Measurements from ENCODE around the gene ATRIP. TPM values are rescaled to one million over a fixed set of nuclear protein-coding genes. Genes with fewer than 3 reads are reported as not detected.

The ATRIP gene
- total RNA-seq, 5 donors from 2014 or later (not counting 1 experiment from before 2014, with no cell fraction given), result 7.8 to 14.9 (median 12.8) TPM

DNA sequence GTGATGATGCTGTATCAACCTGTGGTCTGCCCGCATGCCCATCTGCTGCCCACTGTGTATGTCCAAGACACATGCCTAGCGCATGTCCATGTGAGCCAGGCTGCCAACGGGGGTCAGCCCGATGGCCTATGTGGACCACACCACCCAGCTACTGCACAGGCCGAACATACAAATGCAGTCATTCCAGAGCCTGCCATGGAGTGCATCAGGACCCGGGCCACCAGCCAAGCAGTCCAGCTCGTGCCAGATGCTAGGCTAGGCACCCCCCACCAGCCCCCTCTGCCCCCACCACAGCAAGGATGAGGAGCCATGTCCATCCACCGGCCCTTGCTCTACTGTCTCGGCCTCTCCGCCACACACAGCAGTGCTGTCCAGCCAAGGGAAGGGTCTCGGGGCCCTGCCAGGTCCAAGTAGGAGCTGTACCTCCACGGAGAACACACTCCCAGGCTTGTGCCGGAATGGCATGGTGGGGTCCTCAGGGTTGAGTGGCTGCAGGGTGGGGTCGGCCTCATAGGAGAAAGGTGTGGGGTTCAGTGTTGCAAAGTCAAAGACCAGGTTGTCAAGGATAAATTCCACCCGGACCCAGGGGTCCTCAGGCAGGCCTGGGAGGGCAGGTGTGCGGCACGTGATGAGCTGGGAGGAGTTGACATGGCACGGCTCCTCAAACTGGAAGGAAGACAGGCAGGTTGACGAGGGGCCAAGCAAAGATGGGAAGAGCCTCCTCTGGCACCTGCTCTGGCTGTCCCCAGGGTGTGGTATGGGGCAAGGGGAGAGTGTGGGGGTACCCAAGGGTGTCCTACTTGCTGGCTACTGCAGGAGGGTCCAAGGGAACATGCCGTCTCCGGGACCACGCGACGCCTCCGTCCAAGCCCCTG, 31.9 kb upstream of the ATRIP start:
- DNase-seq (no peak), ATAC-seq (replicated peaks in 1 of 4) (no peak)
- Histone ChIP-seq H3K4me1 (ENCODE audit: control insufficient read depth in 1 of 2, extremely low read depth in 1 of 2, insufficient read depth in 2 of 2, low read length in 2 of 2) (no peaks in the 10 kb centered on the region), H3K9me3 (no peaks in the 10 kb centered on the region), H3K27ac (ENCODE audit: low read length) (no peak overlapping the region), H3K4me3 (ENCODE audit: control insufficient read depth in 1 of 2, extremely low read depth in 1 of 2, low read length in 1 of 2) (no peak overlapping the region), H3K27me3 (replicated peaks in 1 of 2; ENCODE audit: control insufficient read depth in 2 of 2, extremely low read depth in 1 of 2, insufficient read depth in 2 of 2, low read length in 1 of 2) (peaks cover 0 to 4% of the 10 kb centered on the region in 2 experiments), H3K36me3 (ENCODE audit: control insufficient read depth in 2 of 2, extremely low read depth in 1 of 2, insufficient read depth in 1 of 2, low read length in 1 of 2) (no peaks in the 10 kb centered on the region)
- H3K4me1 Mint-ChIP-seq, result no peaks in the 10 kb centered on the region
- H3K27me3 Mint-ChIP-seq, result no peaks in the 10 kb centered on the region
- H3K36me3 Mint-ChIP-seq, result no peaks in the 10 kb centered on the region
- no peak overlapping the region for H3K27ac Mint-ChIP-seq
- POLR2A ChIA-PET, result no interaction called here
- no peak overlapping the region for H3K4me3 Mint-ChIP-seq
- no peaks in the 10 kb centered on the region for H3K9me3 Mint-ChIP-seq
- CTCF ChIA-PET, result interaction anchor here in 1 of 2 donors (1.0 kb wide), 1 partner anchor 135 kb away, joined by 9 read pairs; no protein-coding TSS in a partner anchor
- WGBS (ENCODE audit: insufficient coverage), result 85% methylated on average over 22 of the region's 25 CpGs

GRCh38 chr3:48415251-48415953, 31.1 kb upstream of the ATRIP start:
- Mint-ChIP-seq H3K27ac (no peak overlapping the region), H3K27me3 (no peaks in the 10 kb centered on the region), H3K4me3 (no peak overlapping the region), H3K9me3 (no peaks in the 10 kb centered on the region), H3K4me1 (no peaks in the 10 kb centered on the region), H3K36me3 (no peaks in the 10 kb centered on the region)
- no peak overlapping the region for H3K27ac ChIP-seq (ENCODE audit: low read length)
- no peak overlapping the region for H3K4me3 ChIP-seq (ENCODE audit: control insufficient read depth in 1 of 2, extremely low read depth in 1 of 2, low read length in 1 of 2)
- 85% methylated on average over 22 of the region's 24 CpGs for WGBS (ENCODE audit: insufficient coverage)
- no peaks in the 10 kb centered on the region for H3K9me3 ChIP-seq
- ATAC-seq (replicated peaks in 1 of 4) (no peak), DNase-seq (no peak)
- CTCF ChIA-PET, result interaction anchor here in 1 of 2 donors (1.0 kb wide), 1 partner anchor 134 kb away, joined by 9 read pairs; no protein-coding TSS in a partner anchor
- H3K27me3 ChIP-seq (replicated peaks in 1 of 2; ENCODE audit: control insufficient read depth in 2 of 2, extremely low read depth in 1 of 2, insufficient read depth in 2 of 2, low read length in 1 of 2), result peaks cover 0 to 4% of the 10 kb centered on the region in 2 experiments
- no peaks in the 10 kb centered on the region for H3K4me1 ChIP-seq (ENCODE audit: control insufficient read depth in 1 of 2, extremely low read depth in 1 of 2, insufficient read depth in 2 of 2, low read length in 2 of 2)
- H3K36me3 ChIP-seq (ENCODE audit: control insufficient read depth in 2 of 2, extremely low read depth in 1 of 2, insufficient read depth in 1 of 2, low read length in 1 of 2), result no peaks in the 10 kb centered on the region
- POLR2A ChIA-PET, result no interaction called here

DNA sequence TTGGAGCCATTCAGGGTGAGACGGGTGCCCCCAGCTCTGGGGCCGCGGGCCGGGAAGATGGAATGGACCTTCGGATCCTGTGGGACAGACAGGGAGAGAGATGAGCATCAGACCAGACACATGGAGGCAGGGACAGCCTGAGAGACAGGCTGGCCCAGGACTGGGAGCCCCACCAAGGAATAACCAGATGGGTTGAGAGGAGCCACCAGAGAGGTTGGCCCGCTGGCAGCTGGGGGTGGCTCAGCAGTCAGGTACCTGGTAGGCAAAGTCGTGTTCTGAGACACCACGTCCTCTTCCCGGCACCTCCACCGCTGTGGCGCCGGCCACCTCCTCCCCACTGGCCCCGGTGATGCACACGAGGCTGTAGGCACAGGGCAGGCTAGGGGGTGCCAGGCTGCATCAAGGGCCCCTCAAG, 30.4 kb upstream of the ATRIP start:
- no peaks in the 10 kb centered on the region for H3K4me1 ChIP-seq (ENCODE audit: control insufficient read depth in 1 of 2, extremely low read depth in 1 of 2, insufficient read depth in 2 of 2, low read length in 2 of 2)
- WGBS (ENCODE audit: insufficient coverage), result 90% methylated on average over 7 of the region's 14 CpGs
- ATAC-seq (replicated peaks in 1 of 4), result no peak
- H3K27ac ChIP-seq (ENCODE audit: low read length), result no peak overlapping the region
- DNase-seq, result no peak
- no peak overlapping the region for H3K4me3 ChIP-seq (ENCODE audit: control insufficient read depth in 1 of 2, extremely low read depth in 1 of 2, low read length in 1 of 2)
- ChIA-PET POLR2A (no interaction called here), CTCF (no interaction called here)
- no peaks in the 10 kb centered on the region for H3K36me3 Mint-ChIP-seq
- no peaks in the 10 kb centered on the region for H3K4me1 Mint-ChIP-seq
- H3K9me3 ChIP-seq, result no peaks in the 10 kb centered on the region
- no peak overlapping the region for H3K27ac Mint-ChIP-seq
- H3K27me3 Mint-ChIP-seq, result no peaks in the 10 kb centered on the region
- no peak overlapping the region for H3K4me3 Mint-ChIP-seq
- H3K27me3 ChIP-seq (replicated peaks in 1 of 2; ENCODE audit: control insufficient read depth in 2 of 2, extremely low read depth in 1 of 2, insufficient read depth in 2 of 2, low read length in 1 of 2), result peaks cover 0 to 4% of the 10 kb centered on the region in 2 experiments
- no peaks in the 10 kb centered on the region for H3K9me3 Mint-ChIP-seq
- H3K36me3 ChIP-seq (ENCODE audit: control insufficient read depth in 2 of 2, extremely low read depth in 1 of 2, insufficient read depth in 1 of 2, low read length in 1 of 2), result no peaks in the 10 kb centered on the region

GRCh38 chr3:48416546-48416945, 30.0 kb upstream of the ATRIP start:
- WGBS (ENCODE audit: insufficient coverage), result 77% methylated on average over 4 of the region's 4 CpGs
- no peak overlapping the region for H3K4me3 ChIP-seq (ENCODE audit: control insufficient read depth in 1 of 2, extremely low read depth in 1 of 2, low read length in 1 of 2)
- H3K27ac ChIP-seq (ENCODE audit: low read length), result no peak overlapping the region
- no peaks in the 10 kb centered on the region for H3K36me3 ChIP-seq (ENCODE audit: control insufficient read depth in 2 of 2, extremely low read depth in 1 of 2, insufficient read depth in 1 of 2, low read length in 1 of 2)
- peaks cover 0 to 4% of the 10 kb centered on the region in 2 experiments for H3K27me3 ChIP-seq (replicated peaks in 1 of 2; ENCODE audit: control insufficient read depth in 2 of 2, extremely low read depth in 1 of 2, insufficient read depth in 2 of 2, low read length in 1 of 2)
- no peaks in the 10 kb centered on the region for H3K4me1 ChIP-seq (ENCODE audit: control insufficient read depth in 1 of 2, extremely low read depth in 1 of 2, insufficient read depth in 2 of 2, low read length in 2 of 2)
- CTCF ChIA-PET, result interaction anchor here in 1 of 2 donors (0.8 kb wide), 1 partner anchor 20 kb away, joined by 3 read pairs; no protein-coding TSS in a partner anchor
- no peaks in the 10 kb centered on the region for H3K27me3 Mint-ChIP-seq
- no peaks in the 10 kb centered on the region for H3K36me3 Mint-ChIP-seq
- H3K4me3 Mint-ChIP-seq, result no peak overlapping the region
- no peak overlapping the region for H3K27ac Mint-ChIP-seq
- no peak for ATAC-seq (replicated peaks in 1 of 4)
- no peaks in the 10 kb centered on the region for H3K4me1 Mint-ChIP-seq
- no peaks in the 10 kb centered on the region for H3K9me3 Mint-ChIP-seq
- POLR2A ChIA-PET, result no interaction called here
- H3K9me3 ChIP-seq, result no peaks in the 10 kb centered on the region
- no peak for DNase-seq

DNA sequence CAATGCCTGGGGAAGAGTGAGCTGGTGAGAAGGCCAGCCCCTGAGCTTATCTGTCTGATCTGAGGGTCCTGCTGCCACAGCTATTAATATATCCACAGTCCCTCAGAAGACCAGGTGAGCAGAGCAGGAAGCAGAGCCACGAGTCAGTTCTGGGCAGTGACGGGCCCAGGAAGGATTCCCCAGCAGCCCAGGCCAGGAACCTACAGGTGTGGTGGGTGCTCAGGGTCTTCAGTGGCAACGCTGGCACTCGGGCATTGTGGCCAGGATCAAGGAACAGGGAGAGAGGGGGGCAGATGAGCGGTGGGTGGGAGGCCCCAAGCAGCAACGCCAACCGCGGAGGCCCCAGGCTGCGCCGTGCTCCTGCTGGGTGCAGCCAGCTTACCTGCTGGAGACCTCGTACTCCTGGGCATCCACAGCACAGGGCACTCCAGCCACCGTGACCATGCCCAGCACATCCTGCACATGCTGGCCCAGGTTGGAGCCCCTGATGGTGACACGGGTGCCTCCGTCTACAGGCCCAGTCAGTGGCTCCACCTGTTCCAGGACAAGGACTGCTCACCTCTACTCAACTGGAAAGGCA, 28.9 kb upstream of the ATRIP start:
- Mint-ChIP-seq H3K9me3 (no peaks in the 10 kb centered on the region), H3K27ac (no peak overlapping the region), H3K36me3 (no peaks in the 10 kb centered on the region), H3K27me3 (no peaks in the 10 kb centered on the region), H3K4me3 (no peak overlapping the region), H3K4me1 (no peaks in the 10 kb centered on the region)
- H3K4me3 ChIP-seq (ENCODE audit: control insufficient read depth in 1 of 2, extremely low read depth in 1 of 2, low read length in 1 of 2), result no peak overlapping the region
- DNase-seq, result no peak
- 87% methylated on average over 11 of the region's 14 CpGs for WGBS (ENCODE audit: insufficient coverage)
- ATAC-seq (replicated peaks in 1 of 4), result no peak
- peaks cover 0 to 4% of the 10 kb centered on the region in 2 experiments for H3K27me3 ChIP-seq (replicated peaks in 1 of 2; ENCODE audit: control insufficient read depth in 2 of 2, extremely low read depth in 1 of 2, insufficient read depth in 2 of 2, low read length in 1 of 2)
- H3K4me1 ChIP-seq (ENCODE audit: control insufficient read depth in 1 of 2, extremely low read depth in 1 of 2, insufficient read depth in 2 of 2, low read length in 2 of 2), result peaks cover 0 to 3% of the 10 kb centered on the region in 2 experiments
- H3K9me3 ChIP-seq, result no peaks in the 10 kb centered on the region
- H3K36me3 ChIP-seq (ENCODE audit: control insufficient read depth in 2 of 2, extremely low read depth in 1 of 2, insufficient read depth in 1 of 2, low read length in 1 of 2), result no peaks in the 10 kb centered on the region
- H3K27ac ChIP-seq (ENCODE audit: low read length), result no peak overlapping the region
- ChIA-PET CTCF (interaction anchor here in 1 of 2 donors (0.8 kb wide), 1 partner anchor 19 kb away, joined by 3 read pairs; no protein-coding TSS in a partner anchor), POLR2A (interaction anchor here in 1 of 2 donors (0.5 kb wide), 1 partner anchor 320 kb away, joined by 11 read pairs; no protein-coding TSS in a partner anchor)

DNA sequence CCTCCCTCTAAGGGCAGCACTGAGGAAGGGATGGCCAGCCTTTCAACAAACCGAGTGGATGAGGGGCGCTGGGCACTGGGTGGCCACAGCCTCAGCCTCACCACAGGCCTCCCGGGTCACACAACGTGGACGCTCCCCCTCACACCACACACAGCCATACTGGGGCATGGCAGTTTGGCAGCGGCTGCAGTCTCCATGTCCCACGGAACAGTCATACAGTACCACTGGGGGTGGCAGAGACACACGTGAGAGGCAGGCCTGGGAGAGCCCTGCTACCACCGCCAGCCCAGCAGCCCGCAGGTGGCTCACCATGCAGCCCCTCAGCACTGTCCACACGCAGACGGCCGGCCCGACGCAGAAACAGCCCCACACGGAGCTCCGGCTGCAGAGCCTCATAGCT, 28.4 kb upstream of the ATRIP start:
- CTCF ChIA-PET, result interaction anchor here in 1 of 2 donors (1.7 kb wide), 1 partner anchor 18 kb away, joined by 4 read pairs; no protein-coding TSS in a partner anchor
- WGBS (ENCODE audit: insufficient coverage), result 95% methylated on average over 12 of the region's 17 CpGs
- H3K27ac ChIP-seq (ENCODE audit: low read length), result no peak overlapping the region
- H3K4me3 ChIP-seq (ENCODE audit: control insufficient read depth in 1 of 2, extremely low read depth in 1 of 2, low read length in 1 of 2), result no peak overlapping the region
- peaks cover 0 to 3% of the 10 kb centered on the region in 2 experiments for H3K4me1 ChIP-seq (ENCODE audit: control insufficient read depth in 1 of 2, extremely low read depth in 1 of 2, insufficient read depth in 2 of 2, low read length in 2 of 2)
- no peaks in the 10 kb centered on the region for H3K36me3 Mint-ChIP-seq
- POLR2A ChIA-PET, result no interaction called here
- H3K9me3 ChIP-seq, result no peaks in the 10 kb centered on the region
- no peaks in the 10 kb centered on the region for H3K36me3 ChIP-seq (ENCODE audit: control insufficient read depth in 2 of 2, extremely low read depth in 1 of 2, insufficient read depth in 1 of 2, low read length in 1 of 2)
- no peak overlapping the region for H3K4me3 Mint-ChIP-seq
- peaks cover 0 to 4% of the 10 kb centered on the region in 2 experiments for H3K27me3 ChIP-seq (replicated peaks in 1 of 2; ENCODE audit: control insufficient read depth in 2 of 2, extremely low read depth in 1 of 2, insufficient read depth in 2 of 2, low read length in 1 of 2)
- H3K27ac Mint-ChIP-seq, result no peak overlapping the region
- ATAC-seq (replicated peaks in 1 of 4) (no peak), DNase-seq (no peak)
- no peaks in the 10 kb centered on the region for H3K9me3 Mint-ChIP-seq
- no peaks in the 10 kb centered on the region for H3K4me1 Mint-ChIP-seq
- H3K27me3 Mint-ChIP-seq, result no peaks in the 10 kb centered on the region
